GM19238 (cell line): ENCODE data around the gene TTC6.

Experiments used
- DNase-seq: peaks from one replicate; pipeline ENCODE4 v3.0.0; 2011; ENCODE audit warnings: low spot score; ENCODE audit not compliant: insufficient read length

The TTC6 gene

GRCh38 chr14:37620856-37621255 is 25.4 kb downstream of the TTC6 start:
- DNase-seq = no peak

DNA sequence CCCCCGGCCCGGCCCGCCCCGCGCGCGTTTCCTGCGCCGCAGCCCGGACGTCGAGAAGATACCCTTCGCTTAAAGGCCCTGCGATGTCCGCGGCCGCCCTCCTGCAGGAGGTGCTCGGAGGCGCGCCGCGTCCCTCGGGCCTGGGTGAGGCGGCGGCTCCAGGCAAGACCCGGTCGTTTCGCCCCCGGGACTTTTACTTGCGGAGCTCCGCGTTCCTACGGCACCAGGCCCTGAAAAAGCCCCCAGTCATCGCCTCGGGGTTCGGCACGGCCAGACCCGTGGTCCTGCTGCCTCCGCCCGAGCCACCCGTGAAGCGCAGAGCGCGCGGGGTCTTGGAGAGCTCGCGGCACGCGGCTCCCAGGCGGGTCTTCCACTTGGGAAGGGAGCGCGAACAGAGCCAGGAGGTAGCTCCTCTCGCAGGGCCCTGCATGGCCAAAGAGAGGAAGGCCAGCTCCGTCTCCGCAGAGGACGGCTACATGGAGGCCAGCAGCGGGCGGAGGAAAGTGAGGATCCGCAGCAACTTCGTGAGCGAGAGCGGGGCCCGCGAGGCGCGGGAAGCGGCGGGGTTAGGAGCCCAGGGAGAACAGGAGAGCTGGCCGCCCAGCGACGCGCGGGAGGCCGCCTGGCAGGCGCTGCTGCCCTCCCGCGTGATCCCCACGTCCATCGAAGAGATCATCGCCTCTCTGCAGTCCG is 26.9 kb downstream of the TTC6 start:
- no peak for DNase-seq

DNA sequence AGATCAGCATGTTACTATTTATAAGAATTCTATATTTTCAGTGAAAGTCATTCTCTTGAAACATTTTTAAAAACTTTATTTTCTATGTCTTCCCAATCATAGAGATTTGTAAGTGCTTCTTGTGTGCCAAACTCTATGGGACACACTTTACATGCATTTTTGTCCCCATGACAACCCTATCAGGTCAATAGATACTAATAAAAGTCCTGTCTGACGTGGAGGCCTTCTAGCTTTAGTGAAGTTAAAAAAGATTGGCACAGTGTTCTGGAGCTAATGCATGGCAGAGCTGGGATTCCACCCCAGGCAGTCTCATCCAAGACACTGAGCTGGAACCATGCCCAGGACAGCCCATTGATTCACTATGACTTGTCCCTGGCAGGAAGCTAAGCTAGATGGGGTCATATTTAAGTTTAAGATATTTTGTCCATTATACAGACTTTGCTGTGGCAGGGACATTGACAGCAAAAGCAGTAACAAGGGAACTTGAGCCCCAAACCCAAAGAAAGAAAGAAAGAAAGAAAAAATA is 28.1 kb downstream of the TTC6 start:
- DNase-seq = no peak

DNA sequence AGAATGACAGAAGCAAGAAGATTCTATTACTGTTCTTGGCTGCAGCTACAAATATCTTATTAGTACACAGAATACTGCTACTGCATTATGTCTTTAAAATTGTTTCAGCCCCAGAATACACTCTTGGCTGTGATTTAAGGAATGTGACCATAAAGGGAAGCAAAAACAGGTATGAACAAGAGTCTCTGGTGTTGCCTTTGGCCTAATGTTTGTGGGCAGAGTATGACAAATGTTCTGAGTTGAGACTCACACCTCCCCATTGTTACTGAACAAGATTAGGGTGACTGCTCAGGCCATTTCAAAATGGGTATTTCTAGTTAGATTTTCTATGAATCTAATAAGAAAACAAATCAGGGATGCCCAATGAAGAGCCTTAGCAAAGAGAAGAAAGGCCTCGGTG is 28.5 kb downstream of the TTC6 start:
- DNase-seq = no peak

GRCh38 chr14:37625597-37626595 is 30.5 kb downstream of the TTC6 start:
- no peak for DNase-seq

GRCh38 chr14:37637341-37637740 is 41.9 kb downstream of the TTC6 start:
- no peak for DNase-seq

DNA sequence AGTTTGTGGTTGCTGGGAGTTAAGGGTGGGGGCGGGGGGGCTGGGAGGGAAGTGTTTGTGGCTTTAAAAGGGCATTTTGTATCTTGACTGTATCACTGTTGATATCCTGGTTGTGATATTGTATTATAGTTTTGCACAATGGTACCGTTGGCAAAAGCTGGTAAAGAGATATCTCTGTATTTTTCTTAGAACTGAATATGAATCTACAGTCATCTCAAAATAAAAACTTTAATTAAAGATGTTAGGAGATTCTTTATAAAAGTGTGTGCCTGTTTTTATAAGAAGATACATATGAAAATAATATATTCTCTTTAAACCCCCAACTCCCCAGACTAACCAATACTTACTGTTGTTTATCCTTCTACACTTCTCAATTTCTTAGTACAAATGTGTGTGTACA is 43.2 kb downstream of the TTC6 start:
- no peak for DNase-seq

GRCh38 chr14:37641117-37641516 is 45.7 kb downstream of the TTC6 start:
- DNase-seq = no peak

DNA sequence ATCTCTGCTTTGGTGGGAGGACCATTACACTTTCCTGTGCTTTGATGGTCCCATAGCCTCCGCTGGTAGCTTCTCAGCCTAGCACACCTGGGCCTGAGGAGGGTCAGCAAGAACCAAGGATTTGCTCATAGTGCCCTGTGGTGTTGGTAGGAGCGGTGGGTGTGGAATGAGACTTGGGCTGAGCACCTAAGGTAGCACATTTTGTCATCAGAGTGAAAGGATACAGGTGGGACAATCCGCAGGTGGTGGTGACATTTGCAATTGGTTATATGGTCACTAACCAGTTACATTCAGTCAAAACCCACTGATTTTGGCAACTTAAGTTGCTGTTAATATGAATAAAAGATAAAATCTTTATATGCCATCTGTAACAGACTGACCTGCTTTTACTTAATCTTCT is 46.7 kb downstream of the TTC6 start:
- DNase-seq = no peak

GRCh38 chr14:37643701-37644100 is 48.3 kb downstream of the TTC6 start:
- DNase-seq = no peak
